ENCODE measurements around the gene TMEM132E.

TMEM132E gene

GRCh38 chr17:34656801-34657200 lies 77.4 kb downstream of the TMEM132E start:
- H3K27ac ChIP-seq (ENCODE audit: low read depth, low read length) = no peak overlapping the region
- H3K4me3 ChIP-seq (ENCODE audit: low read depth in 1 of 2, low read length in 2 of 2) = no peak overlapping the region
- no peaks in the 10 kb centered on the region for H3K9me3 ChIP-seq (ENCODE audit: control insufficient read depth in 1 of 2, low read length in 2 of 2)
- H3K4me1 ChIP-seq (ENCODE audit: control insufficient read depth in 1 of 2, insufficient read depth in 2 of 2, low read length in 2 of 2) = peaks cover 2 to 10% of the 10 kb centered on the region in 2 donors
- no peak overlapping the region for H3K9ac ChIP-seq (ENCODE audit: low read depth in 1 of 2, low read length in 2 of 2)
- no peaks in the 10 kb centered on the region for H3K36me3 ChIP-seq (ENCODE audit: control insufficient read depth in 1 of 2, insufficient read depth in 2 of 2, low read length in 2 of 2)
- peaks cover 0 to 3% of the 10 kb centered on the region in 2 donors for H3K27me3 ChIP-seq (ENCODE audit: control insufficient read depth in 1 of 2, insufficient read depth in 2 of 2, low read length in 2 of 2)

GRCh38 chr17:34658811-34659560 lies 79.6 kb downstream of the TMEM132E start:
- peaks cover 0 to 12% of the 10 kb centered on the region in 2 donors for H3K4me1 ChIP-seq (ENCODE audit: control insufficient read depth in 1 of 2, insufficient read depth in 2 of 2, low read length in 2 of 2)
- H3K9ac ChIP-seq (ENCODE audit: low read depth in 1 of 2, low read length in 2 of 2) = no peak overlapping the region
- H3K36me3 ChIP-seq (ENCODE audit: control insufficient read depth in 1 of 2, insufficient read depth in 2 of 2, low read length in 2 of 2) = no peaks in the 10 kb centered on the region
- no peak overlapping the region for H3K4me3 ChIP-seq (ENCODE audit: low read depth in 1 of 2, low read length in 2 of 2)
- H3K9me3 ChIP-seq (ENCODE audit: control insufficient read depth in 1 of 2, low read length in 2 of 2) = no peaks in the 10 kb centered on the region
- peaks cover 0 to 1% of the 10 kb centered on the region in 2 donors for H3K27me3 ChIP-seq (ENCODE audit: control insufficient read depth in 1 of 2, insufficient read depth in 2 of 2, low read length in 2 of 2)
- H3K27ac ChIP-seq (ENCODE audit: low read depth, low read length) = no peak overlapping the region

- no peaks in the 10 kb centered on the region for H3K9me3 ChIP-seq (ENCODE audit: control insufficient read depth in 1 of 2, low read length in 2 of 2)
- H3K4me1 ChIP-seq (ENCODE audit: control insufficient read depth in 1 of 2, insufficient read depth in 2 of 2, low read length in 2 of 2) = peaks cover 0 to 11% of the 10 kb centered on the region in 2 donors
- no peak overlapping the region for H3K9ac ChIP-seq (ENCODE audit: low read depth in 1 of 2, low read length in 2 of 2)
- no peaks in the 10 kb centered on the region for H3K27me3 ChIP-seq (ENCODE audit: control insufficient read depth in 1 of 2, insufficient read depth in 2 of 2, low read length in 2 of 2)
- no peaks in the 10 kb centered on the region for H3K36me3 ChIP-seq (ENCODE audit: control insufficient read depth in 1 of 2, insufficient read depth in 2 of 2, low read length in 2 of 2)
- H3K4me3 ChIP-seq (ENCODE audit: low read depth in 1 of 2, low read length in 2 of 2) = no peak overlapping the region
- no peak overlapping the region for H3K27ac ChIP-seq (ENCODE audit: low read depth, low read length)
Measured at GRCh38 chr17:34663714-34664113, 84.3 kb downstream of the TMEM132E start.

DNA sequence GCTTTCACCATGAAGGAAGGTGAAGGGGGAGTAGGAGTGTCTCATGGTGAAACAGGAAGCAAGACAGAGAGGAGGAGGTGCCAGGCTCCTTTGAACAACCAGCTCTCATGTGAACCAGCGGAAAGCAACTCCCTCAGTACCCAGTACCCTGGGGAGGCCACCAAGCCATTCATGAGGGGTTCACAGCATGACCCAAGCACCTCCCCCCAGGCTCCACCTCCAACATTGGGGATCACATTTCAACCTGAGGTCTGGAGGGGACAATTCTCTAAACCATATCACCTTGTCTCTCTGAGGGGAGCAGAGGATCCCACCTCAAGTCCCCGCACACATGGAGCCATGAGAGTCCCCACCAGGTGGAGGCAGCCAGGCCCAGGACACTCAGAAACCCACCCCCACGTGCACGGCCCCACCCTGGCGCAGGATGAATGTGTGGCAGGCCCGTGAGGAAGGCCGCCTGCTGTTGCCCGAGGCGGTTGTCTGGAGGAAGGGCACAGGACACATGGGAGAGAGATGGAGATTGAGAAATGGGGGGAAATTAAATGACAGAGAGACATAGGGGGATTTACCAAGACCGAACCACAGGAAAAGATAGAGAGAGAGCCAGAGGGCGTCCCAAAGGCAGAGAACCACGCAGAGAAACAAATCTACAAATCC lies 85.9 kb downstream of the TMEM132E start:
- peaks cover 0 to 11% of the 10 kb centered on the region in 2 donors for H3K4me1 ChIP-seq (ENCODE audit: control insufficient read depth in 1 of 2, insufficient read depth in 2 of 2, low read length in 2 of 2)
- H3K9ac ChIP-seq (ENCODE audit: low read depth in 1 of 2, low read length in 2 of 2) = no peak overlapping the region
- H3K9me3 ChIP-seq (ENCODE audit: control insufficient read depth in 1 of 2, low read length in 2 of 2) = no peaks in the 10 kb centered on the region
- no peaks in the 10 kb centered on the region for H3K27me3 ChIP-seq (ENCODE audit: control insufficient read depth in 1 of 2, insufficient read depth in 2 of 2, low read length in 2 of 2)
- H3K36me3 ChIP-seq (ENCODE audit: control insufficient read depth in 1 of 2, insufficient read depth in 2 of 2, low read length in 2 of 2) = no peaks in the 10 kb centered on the region
- H3K27ac ChIP-seq (ENCODE audit: low read depth, low read length) = no peak overlapping the region
- H3K4me3 ChIP-seq (ENCODE audit: low read depth in 1 of 2, low read length in 2 of 2) = no peak overlapping the region

DNA sequence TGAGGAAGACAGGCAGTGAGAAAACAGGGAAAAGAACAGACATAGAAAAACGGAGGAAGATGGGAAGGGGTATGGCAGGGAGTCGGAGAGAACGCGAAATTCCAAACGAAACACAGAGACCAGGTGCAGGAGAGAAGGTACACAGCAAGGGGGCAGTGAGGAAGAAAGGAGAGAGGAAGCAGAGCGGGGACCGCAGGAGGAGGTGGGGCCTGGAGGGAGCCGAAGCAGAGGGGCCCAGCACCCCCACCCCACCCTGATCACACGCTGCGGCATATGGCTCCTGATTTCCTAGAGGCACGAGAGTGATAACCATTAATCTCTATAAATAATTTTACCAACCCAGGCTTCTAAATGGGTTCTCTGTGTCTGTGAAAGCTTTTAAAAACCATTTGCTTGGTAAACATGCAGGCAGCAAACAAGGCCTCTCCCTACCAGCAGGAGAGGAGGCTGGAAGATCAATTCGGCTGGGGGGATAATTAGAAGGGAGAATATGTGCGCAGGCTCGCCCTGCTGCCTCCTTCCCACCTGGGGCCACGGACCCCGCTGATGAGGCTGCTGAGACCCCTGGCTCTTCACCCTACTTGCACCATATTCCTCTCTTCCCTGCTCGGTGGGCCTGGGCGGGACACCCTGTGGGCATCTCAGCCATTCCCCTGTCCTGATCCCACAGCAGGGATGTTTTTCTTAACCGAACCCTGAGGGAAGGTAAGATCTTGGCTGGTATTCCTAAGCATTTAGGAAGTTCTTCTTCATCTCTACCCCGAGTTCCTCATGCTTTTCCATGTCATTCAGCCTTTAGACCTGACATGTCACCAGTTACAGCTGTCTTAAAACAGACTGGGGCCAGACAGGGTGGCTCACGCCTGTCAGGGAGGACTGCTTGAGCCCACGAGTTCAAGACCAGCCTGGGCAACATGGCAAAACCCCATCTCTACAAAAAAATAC lies 86.7 kb downstream of the TMEM132E start:
- Histone ChIP-seq H3K4me1 (ENCODE audit: control insufficient read depth in 1 of 2, insufficient read depth in 2 of 2, low read length in 2 of 2) (peaks cover 0 to 11% of the 10 kb centered on the region in 2 donors), H3K27me3 (ENCODE audit: control insufficient read depth in 1 of 2, insufficient read depth in 2 of 2, low read length in 2 of 2) (no peaks in the 10 kb centered on the region), H3K9ac (ENCODE audit: low read depth in 1 of 2, low read length in 2 of 2) (no peak overlapping the region), H3K9me3 (ENCODE audit: control insufficient read depth in 1 of 2, low read length in 2 of 2) (no peaks in the 10 kb centered on the region), H3K36me3 (ENCODE audit: control insufficient read depth in 1 of 2, insufficient read depth in 2 of 2, low read length in 2 of 2) (no peaks in the 10 kb centered on the region), H3K27ac (ENCODE audit: low read depth, low read length) (no peak overlapping the region), H3K4me3 (ENCODE audit: low read depth in 1 of 2, low read length in 2 of 2) (no peak overlapping the region)

DNA sequence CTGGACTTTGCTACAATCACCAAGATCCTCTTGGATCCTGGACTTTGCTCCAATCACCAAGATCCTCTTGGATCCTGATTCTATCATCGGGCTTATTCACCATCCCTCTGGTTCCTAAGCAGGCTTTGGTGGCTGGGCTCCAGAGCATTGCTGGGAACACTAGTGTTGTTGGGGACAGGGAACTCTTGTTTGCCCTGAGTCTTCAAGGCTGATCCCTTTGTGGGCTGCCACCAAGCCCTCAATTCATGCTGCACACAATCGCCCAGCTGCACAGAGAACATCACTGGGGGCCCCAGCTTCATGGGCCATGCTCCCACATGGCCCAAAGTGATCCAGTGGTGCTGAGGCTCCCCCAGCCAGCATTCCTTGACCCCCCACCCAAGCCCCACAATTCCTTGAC lies 88.3 kb downstream of the TMEM132E start:
- Histone ChIP-seq H3K4me1 (ENCODE audit: control insufficient read depth in 1 of 2, insufficient read depth in 2 of 2, low read length in 2 of 2) (peaks cover 0 to 11% of the 10 kb centered on the region in 2 donors), H3K27ac (ENCODE audit: low read depth, low read length) (no peak overlapping the region), H3K4me3 (ENCODE audit: low read depth in 1 of 2, low read length in 2 of 2) (no peak overlapping the region), H3K36me3 (ENCODE audit: control insufficient read depth in 1 of 2, insufficient read depth in 2 of 2, low read length in 2 of 2) (no peaks in the 10 kb centered on the region), H3K27me3 (ENCODE audit: control insufficient read depth in 1 of 2, insufficient read depth in 2 of 2, low read length in 2 of 2) (no peaks in the 10 kb centered on the region), H3K9me3 (ENCODE audit: control insufficient read depth in 1 of 2, low read length in 2 of 2) (no peaks in the 10 kb centered on the region), H3K9ac (ENCODE audit: low read depth in 1 of 2, low read length in 2 of 2) (no peak overlapping the region)

DNA sequence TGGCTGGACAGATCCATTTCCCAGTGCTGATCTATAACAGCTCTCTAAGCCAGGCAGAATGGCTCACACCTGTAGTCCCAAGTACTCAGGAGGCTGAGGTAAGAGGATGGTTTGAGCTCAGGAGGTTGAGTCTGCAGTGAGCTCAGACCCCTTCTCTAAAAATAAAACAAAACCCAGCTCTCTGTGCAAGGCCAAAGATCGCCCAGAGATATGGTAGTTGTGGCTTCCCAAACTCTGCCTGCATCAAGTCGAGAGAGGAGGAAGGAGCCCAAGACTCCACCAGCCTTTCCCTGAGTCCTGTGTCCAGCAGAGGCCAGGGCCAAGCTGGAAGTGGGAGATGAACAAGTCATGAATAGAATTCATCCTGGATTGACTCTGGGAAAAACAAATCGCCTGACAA lies 88.8 kb downstream of the TMEM132E start:
- Histone ChIP-seq H3K27ac (ENCODE audit: low read depth, low read length) (no peak overlapping the region), H3K36me3 (ENCODE audit: control insufficient read depth in 1 of 2, insufficient read depth in 2 of 2, low read length in 2 of 2) (no peaks in the 10 kb centered on the region), H3K27me3 (ENCODE audit: control insufficient read depth in 1 of 2, insufficient read depth in 2 of 2, low read length in 2 of 2) (no peaks in the 10 kb centered on the region), H3K4me3 (ENCODE audit: low read depth in 1 of 2, low read length in 2 of 2) (no peak overlapping the region), H3K4me1 (ENCODE audit: control insufficient read depth in 1 of 2, insufficient read depth in 2 of 2, low read length in 2 of 2) (peaks cover 0 to 10% of the 10 kb centered on the region in 2 donors), H3K9me3 (ENCODE audit: control insufficient read depth in 1 of 2, low read length in 2 of 2) (no peaks in the 10 kb centered on the region), H3K9ac (ENCODE audit: low read depth in 1 of 2, low read length in 2 of 2) (no peak overlapping the region)

GRCh38 chr17:34669511-34669910 lies 90.1 kb downstream of the TMEM132E start:
- Histone ChIP-seq H3K27me3 (ENCODE audit: control insufficient read depth in 1 of 2, insufficient read depth in 2 of 2, low read length in 2 of 2) (no peaks in the 10 kb centered on the region), H3K36me3 (ENCODE audit: control insufficient read depth in 1 of 2, insufficient read depth in 2 of 2, low read length in 2 of 2) (no peaks in the 10 kb centered on the region), H3K9me3 (ENCODE audit: control insufficient read depth in 1 of 2, low read length in 2 of 2) (no peaks in the 10 kb centered on the region), H3K4me1 (ENCODE audit: control insufficient read depth in 1 of 2, insufficient read depth in 2 of 2, low read length in 2 of 2) (no peaks in the 10 kb centered on the region), H3K4me3 (ENCODE audit: low read depth in 1 of 2, low read length in 2 of 2) (no peak overlapping the region), H3K9ac (ENCODE audit: low read depth in 1 of 2, low read length in 2 of 2) (no peak overlapping the region), H3K27ac (ENCODE audit: low read depth, low read length) (no peak overlapping the region)

GRCh38 chr17:34670618-34671017 lies 91.2 kb downstream of the TMEM132E start:
- no peak overlapping the region for H3K9ac ChIP-seq (ENCODE audit: low read depth in 1 of 2, low read length in 2 of 2)
- no peaks in the 10 kb centered on the region for H3K27me3 ChIP-seq (ENCODE audit: control insufficient read depth in 1 of 2, insufficient read depth in 2 of 2, low read length in 2 of 2)

DNA sequence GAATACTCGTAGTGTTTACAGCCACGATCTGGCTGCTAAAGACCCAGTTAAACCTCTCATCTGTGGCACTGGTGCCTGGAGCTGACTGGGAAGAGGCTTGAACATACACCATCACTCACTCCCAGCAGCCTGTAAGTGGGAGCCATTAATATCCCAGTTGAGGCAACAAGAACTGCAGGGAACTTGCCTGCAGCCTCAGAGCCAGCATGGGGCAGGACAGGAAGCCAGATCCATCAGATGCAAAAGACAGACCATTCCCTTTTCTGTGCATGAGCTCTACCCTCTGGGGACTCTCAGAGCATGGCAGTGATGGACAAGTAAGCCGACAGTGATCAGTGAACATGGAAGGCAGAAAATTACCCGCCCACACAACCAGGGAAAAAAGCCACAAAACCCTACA lies 91.8 kb downstream of the TMEM132E start:
- H3K9ac ChIP-seq (ENCODE audit: low read depth in 1 of 2, low read length in 2 of 2) = no peak overlapping the region
- H3K4me3 ChIP-seq (ENCODE audit: low read depth in 1 of 2, low read length in 2 of 2) = no peak overlapping the region
- no peaks in the 10 kb centered on the region for H3K4me1 ChIP-seq (ENCODE audit: control insufficient read depth in 1 of 2, insufficient read depth in 2 of 2, low read length in 2 of 2)
- no peaks in the 10 kb centered on the region for H3K27me3 ChIP-seq (ENCODE audit: control insufficient read depth in 1 of 2, insufficient read depth in 2 of 2, low read length in 2 of 2)
- no peaks in the 10 kb centered on the region for H3K9me3 ChIP-seq (ENCODE audit: control insufficient read depth in 1 of 2, low read length in 2 of 2)
- H3K27ac ChIP-seq (ENCODE audit: low read depth, low read length) = no peak overlapping the region
- no peaks in the 10 kb centered on the region for H3K36me3 ChIP-seq (ENCODE audit: control insufficient read depth in 1 of 2, insufficient read depth in 2 of 2, low read length in 2 of 2)

More at GRCh38 chr17:34670618-34671017, 91.2 kb downstream of the TMEM132E start:
- H3K9me3 ChIP-seq (ENCODE audit: control insufficient read depth in 1 of 2, low read length in 2 of 2) = no peaks in the 10 kb centered on the region
- H3K4me1 ChIP-seq (ENCODE audit: control insufficient read depth in 1 of 2, insufficient read depth in 2 of 2, low read length in 2 of 2) = no peaks in the 10 kb centered on the region
- H3K36me3 ChIP-seq (ENCODE audit: control insufficient read depth in 1 of 2, insufficient read depth in 2 of 2, low read length in 2 of 2) = no peaks in the 10 kb centered on the region
- no peak overlapping the region for H3K4me3 ChIP-seq (ENCODE audit: low read depth in 1 of 2, low read length in 2 of 2)
- no peak overlapping the region for H3K27ac ChIP-seq (ENCODE audit: low read depth, low read length)

All from duodenal mucosa (tissue), 2 donors.